Endothelial cell of umbilical vein (primary cell): ENCODE results near the gene PPM1H. TPM values are rescaled to one million over a fixed set of nuclear protein-coding genes. Genes with fewer than 3 reads are reported as not detected.

Experiments used
- BruUV-seq: library from RNA; stranded (reverse); fragments of 400-500 nt; replicated peaks from 2 replicates; lab custom pipeline; 2021; lab: Mats Ljungman, UMichigan
- CTCF ChIA-PET: fragments of 300-600, 350-600 bp; sonication (Branson Sonifier 250); formaldehyde crosslinking; loops from one replicate; lab custom pipeline; 2021; ENCODE audit warnings: antibody characterized with exemption, inconsistent platforms; lab: Charles Lee
- POLR2A ChIA-PET: fragments of 300-600, 350-600 bp; sonication (Branson Sonifier 250); formaldehyde crosslinking; loops from one replicate; lab custom pipeline; 2021; ENCODE audit warnings: antibody characterized with exemption, inconsistent platforms; lab: Charles Lee
- DNase-seq: peaks from one replicate; pipeline ENCODE4 v3.0.0-alpha.2; 2011; ENCODE audit warnings: low read depth, low spot score
- FAIRE-seq: peaks from 2 replicates; lab custom pipeline; 2011; peaks lifted over from hg19 to GRCh38; lab: Jason Lieb, UNC
- H2AFZ ChIP-seq: 2 replicates; pipeline ENCODE4 v1.6.0; 2012; ENCODE audit warnings: low read depth, low read length, control low read depth, inconsistent platforms
- H3K27ac ChIP-seq: 2 replicates; pipeline ENCODE4 v1.5.1; 2011; ENCODE audit warnings: low read depth, mild to moderate bottlenecking, control low read depth, low read length, moderate library complexity; ENCODE audit not compliant: insufficient read depth
- H3K27me3 ChIP-seq, 2 experiments: 2 replicates each; pipeline versions ENCODE4 v1.6.0 to v1.6.1; 2011; ENCODE audit warnings: low read length in 2 of 2, mixed read lengths in 1 of 2; ENCODE audit not compliant: control insufficient read depth in 2 of 2, insufficient read depth in 2 of 2
- H3K36me3 ChIP-seq, 2 experiments: 2 replicates in 1 of 2; 3 replicates in 1 of 2; pipeline ENCODE4 v1.5.1; 2011; ENCODE audit warnings: low read length in 2 of 2, mild to moderate bottlenecking in 1 of 2, moderate library complexity in 1 of 2; ENCODE audit not compliant: control insufficient read depth in 2 of 2, insufficient read depth in 2 of 2; ENCODE audit errors: extremely low read depth in 1 of 2
- H3K4me1 ChIP-seq: 3 replicates; pipeline ENCODE4 v1.5.1; 2011; ENCODE audit warnings: mild to moderate bottlenecking, low read length; ENCODE audit not compliant: control insufficient read depth, insufficient read depth; ENCODE audit errors: extremely low read depth
- H3K4me2 ChIP-seq: 2 replicates; pipeline ENCODE4 v1.6.1; 2011; ENCODE audit warnings: low read length, control low read depth, mixed read lengths; ENCODE audit not compliant: insufficient read depth
- H3K4me3 ChIP-seq, 3 experiments: fragments of 200-600 bp in 1 of 3; sonication (generic), shearing (Covaris generic) in 1 of 3; replicated peaks in 1 of 3; 2 replicates each; pipeline ENCODE4 v1.5.1; 2011 to 2016; ENCODE audit warnings: control low read depth in 3 of 3, low read length in 3 of 3, mild to moderate bottlenecking in 2 of 3, inconsistent platforms in 1 of 3, low read depth in 1 of 3, moderate library complexity in 1 of 3; ENCODE audit not compliant: insufficient read depth in 1 of 3
- H3K79me2 ChIP-seq: 2 replicates; pipeline ENCODE4 v1.6.0; 2012; ENCODE audit warnings: low read length, inconsistent platforms; ENCODE audit not compliant: control insufficient read depth, insufficient read depth
- H3K9ac ChIP-seq: replicated peaks from 2 replicates; pipeline ENCODE3; 2011; ENCODE audit warnings: low read length, control low read depth; ENCODE audit not compliant: insufficient read depth; ENCODE audit errors: extremely low read depth
- H3K9me1 ChIP-seq: replicated peaks from 3 replicates; pipeline ENCODE4 v1.6.0; 2011; ENCODE audit warnings: mild to moderate bottlenecking, low read length; ENCODE audit not compliant: control insufficient read depth, insufficient read depth; ENCODE audit errors: extremely low read depth
- H3K9me3 ChIP-seq: replicated peaks from 2 replicates; pipeline ENCODE4 v1.5.1; 2012; ENCODE audit warnings: low read length, inconsistent platforms; ENCODE audit not compliant: control insufficient read depth, insufficient read depth
- H4K20me1 ChIP-seq: replicated peaks from 2 replicates; pipeline ENCODE3; 2011; ENCODE audit warnings: mild to moderate bottlenecking, low read length; ENCODE audit not compliant: control insufficient read depth, insufficient read depth; ENCODE audit errors: extremely low read depth
- CTCF ChIP-seq, 2 donors: IDR thresholded peaks; 1 replicate in 1 of 2; 2 replicates in 1 of 2; pipeline ENCODE4 v1.5.1; 2011; ENCODE audit warnings: low read length in 2 of 2, mild to moderate bottlenecking in 2 of 2, moderate library complexity in 2 of 2, control low read depth in 1 of 2, inconsistent platforms in 1 of 2, low read depth in 1 of 2; ENCODE audit not compliant: insufficient read depth in 1 of 2; ENCODE audit errors: extremely low read depth in 1 of 2
- EZH2 ChIP-seq: IDR thresholded peaks from 2 replicates; pipeline ENCODE4 v1.6.1; 2012; ENCODE audit warnings: borderline replicate concordance, low read depth, mild to moderate bottlenecking, moderate library complexity, low read length, inconsistent platforms; ENCODE audit not compliant: severe bottlenecking
- FOS ChIP-seq: IDR thresholded peaks from 2 replicates; pipeline ENCODE4 v1.6.1; 2011; ENCODE audit warnings: mild to moderate bottlenecking, low read length, moderate library complexity, borderline replicate concordance; ENCODE audit not compliant: insufficient read depth
- GATA2 ChIP-seq: IDR thresholded peaks from 2 replicates; pipeline ENCODE4 v1.7.0; 2011; ENCODE audit warnings: low read depth, mild to moderate bottlenecking, moderate library complexity, mixed read lengths, low read length; ENCODE audit not compliant: insufficient read length, insufficient read depth
- JUN ChIP-seq: IDR thresholded peaks from 2 replicates; pipeline ENCODE4 v1.6.1; 2011; ENCODE audit warnings: borderline replicate concordance, low read depth; ENCODE audit not compliant: insufficient read length, insufficient read depth
- MAX ChIP-seq: IDR thresholded peaks from 2 replicates; pipeline ENCODE4 v1.6.1; 2011; ENCODE audit not compliant: insufficient read depth, insufficient read length
- MYC ChIP-seq: IDR thresholded peaks from one replicate; pipeline ENCODE4 v1.6.1; 2011; ENCODE audit warnings: mild to moderate bottlenecking, low read depth, low read length
- POLR2A ChIP-seq: IDR thresholded peaks from 2 replicates; pipeline ENCODE4 v1.6.1; 2012; ENCODE audit warnings: low read depth, mild to moderate bottlenecking, control low read depth, low read length
- POLR2AphosphoS5 ChIP-seq: IDR thresholded peaks from 2 replicates; pipeline ENCODE4 v1.6.1; 2012; ENCODE audit warnings: low read depth, mild to moderate bottlenecking, control low read depth, low read length, moderate library complexity; ENCODE audit not compliant: insufficient read depth
- dilution Hi-C: fragments of 300-500 bp; cut with MboI; formaldehyde crosslinking; loops from one replicate; pipeline ENCODE4 v1.15.0; 2019; ENCODE audit warnings: low sequenced_read_pairs; ENCODE audit not compliant: extremely low pct_ligation_motif_present
- intact Hi-C: fragments of 100-400 bp; cut with micrococcal nuclease; formaldehyde crosslinking; loops from one replicate; pipeline ENCODE4 v1.10.0; 2022
- polyA plus RNA-seq, 4 experiments: library from polyadenylated mRNA; depleted of rRNA in 3 of 4; stranded (reverse) in 3 of 4; unstranded in 1 of 4; fragments of >200 nt; gene quantifications; 2 replicates each; pipeline versions ENCODE4 v1.2.1 to v1.2.3, GENCODE V29; 2011 to 2012; ENCODE audit warnings: missing spikeins in 1 of 4
- total RNA-seq: library from RNA; stranded (reverse); gene quantifications from 2 replicates; pipeline ENCODE4 v1.2.3, GENCODE V29; 2021

The PPM1H gene
- total and polyA plus RNA-seq, 2 donors (not counting 3 experiments of a cell fraction or from before 2014, with no cell fraction given), result 1.0 to 7.2 TPM

- POLR2A ChIA-PET, result no interaction called here
- dilution Hi-C loops, result no loop called here
- CTCF ChIA-PET, result interaction anchor here (1.5 kb wide), 1 partner anchor 9 kb away, joined by 3 read pairs; no protein-coding TSS in a partner anchor
Observed at GRCh38 chr12:62859321-62859737, 75.6 kb downstream of the PPM1H start.

More at GRCh38 chr12:62859321-62859737, 75.6 kb downstream of the PPM1H start:
- no peaks in the 10 kb centered on the region for H3K9me3 ChIP-seq
- H3K27me3 ChIP-seq, result no peaks in the 10 kb centered on the region
- no peaks in the 10 kb centered on the region for H3K36me3 ChIP-seq
- no peak overlapping the region for H2AFZ ChIP-seq
- H3K9ac ChIP-seq, result no peak overlapping the region
- no peak overlapping the region for H3K27ac ChIP-seq
- no peak for TF ChIP-seq MYC
- TF ChIP-seq JUN, result no peak
- no peak for TF ChIP-seq FOS
- no peak for TF ChIP-seq POLR2A
- TF ChIP-seq EZH2, result no peak
- no peak for TF ChIP-seq POLR2AphosphoS5
- TF ChIP-seq MAX, result no peak
- TF ChIP-seq GATA2, result no peak
- TF ChIP-seq CTCF (IDR thresholded peaks at IDR 0.05; ENCODE audit: extremely low read depth in 1 of 2, insufficient read depth in 1 of 2, low read depth in 1 of 2, low read length in 2 of 2), result no peak
- H3K4me1 ChIP-seq, result peaks cover 29% of the 10 kb centered on the region
- no peak overlapping the region for H3K4me3 ChIP-seq
- H4K20me1 ChIP-seq, result no peaks in the 10 kb centered on the region
- H3K9me1 ChIP-seq, result no peaks in the 10 kb centered on the region
- DNase-seq, result no peak
- no peaks in the 10 kb centered on the region for H3K79me2 ChIP-seq
- BruUV-seq, result no TSS peak
- no peak for FAIRE-seq
- intact Hi-C loops, result no loop called here
- no peak overlapping the region for H3K4me2 ChIP-seq
